GM19438 (cell line): ENCODE measurements around the gene MPPE1.
"Not testable (repeated sequence)": the region's sequence is repeated elsewhere in the genome, so short reads cannot be mapped to it uniquely, and the experiment has no call there.

ENCODE experiments used
- ATAC-seq: cut with Tn5 transposase; IDR thresholded peaks from one replicate; pipeline ENCODE4 v1.9.1; 2021; ENCODE audit warnings: low read depth; ENCODE audit not compliant: unreplicated experiment

Gene MPPE1

GRCh38 chr18:11908182-11909060 is at the start of gene MPPE1:
MPPE1 (minus strand) TSS chr18:11908317; CDS start chr18:11897264, 11,053 bp downstream.
- peak; percentile 79 for ATAC-seq

DNA sequence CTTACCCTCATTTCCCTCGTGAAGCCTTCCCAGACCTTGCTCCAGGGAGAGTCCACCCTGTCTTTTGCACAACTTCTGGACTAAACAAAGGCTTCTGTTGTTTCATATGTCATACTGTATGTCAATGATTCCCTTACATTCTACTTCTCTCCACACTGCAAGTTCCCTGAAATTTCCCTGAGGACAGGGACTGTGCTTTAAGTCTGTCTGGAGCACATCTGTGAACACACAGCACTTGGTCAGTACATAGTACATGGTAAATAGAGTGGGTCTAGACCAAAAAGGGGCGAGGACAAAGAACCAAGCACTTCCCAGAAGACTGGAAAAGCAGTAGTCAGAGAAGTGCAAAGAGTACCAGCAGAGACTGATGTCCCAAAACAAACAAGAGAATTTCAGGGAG is 49.5 kb upstream of the MPPE1 start:
- no peak for ATAC-seq

DNA sequence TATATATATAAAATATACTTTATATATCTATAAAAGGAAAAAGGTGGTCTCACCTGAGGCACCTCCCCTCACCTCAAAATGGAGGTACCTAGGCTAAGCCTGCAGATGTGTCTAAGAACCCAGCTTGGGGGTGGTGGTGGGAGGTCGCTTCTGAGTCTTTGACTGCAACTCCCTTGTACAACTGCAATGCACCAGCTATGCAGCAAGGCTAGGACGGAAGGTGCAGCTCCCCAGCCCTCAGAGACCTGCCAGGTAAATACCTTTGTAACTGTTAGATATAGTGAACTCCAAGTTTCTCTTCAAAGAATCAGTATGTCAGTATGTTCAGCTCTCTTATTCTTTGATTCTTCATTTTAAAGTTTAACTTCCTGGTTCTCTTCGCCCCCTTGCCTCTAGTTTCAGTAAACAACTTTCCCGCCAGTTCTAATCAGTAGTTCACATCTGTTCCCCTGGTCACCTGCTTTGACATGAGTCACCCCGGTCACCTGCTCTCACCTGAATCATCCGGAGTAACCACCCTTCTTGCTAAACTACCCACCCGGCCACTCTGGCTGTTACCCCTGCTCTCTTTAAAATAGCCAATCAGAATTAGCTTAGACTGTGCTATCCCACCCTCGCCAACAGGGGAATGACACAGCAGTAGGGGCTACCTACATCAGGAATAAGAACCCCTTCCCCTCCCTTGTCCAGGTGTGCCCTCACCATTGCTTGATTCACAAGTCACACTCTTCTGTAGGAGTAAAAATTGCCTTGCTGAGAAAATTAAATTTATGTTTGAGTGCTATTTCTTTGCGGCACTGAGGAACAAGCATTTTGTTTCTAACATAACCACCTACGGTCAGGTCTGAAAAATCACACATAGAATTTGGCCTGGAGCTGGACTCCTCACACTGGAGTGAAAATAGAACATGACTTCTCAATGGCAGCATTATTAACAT is 48.5 kb upstream of the MPPE1 start:
- ATAC-seq: no peak

DNA sequence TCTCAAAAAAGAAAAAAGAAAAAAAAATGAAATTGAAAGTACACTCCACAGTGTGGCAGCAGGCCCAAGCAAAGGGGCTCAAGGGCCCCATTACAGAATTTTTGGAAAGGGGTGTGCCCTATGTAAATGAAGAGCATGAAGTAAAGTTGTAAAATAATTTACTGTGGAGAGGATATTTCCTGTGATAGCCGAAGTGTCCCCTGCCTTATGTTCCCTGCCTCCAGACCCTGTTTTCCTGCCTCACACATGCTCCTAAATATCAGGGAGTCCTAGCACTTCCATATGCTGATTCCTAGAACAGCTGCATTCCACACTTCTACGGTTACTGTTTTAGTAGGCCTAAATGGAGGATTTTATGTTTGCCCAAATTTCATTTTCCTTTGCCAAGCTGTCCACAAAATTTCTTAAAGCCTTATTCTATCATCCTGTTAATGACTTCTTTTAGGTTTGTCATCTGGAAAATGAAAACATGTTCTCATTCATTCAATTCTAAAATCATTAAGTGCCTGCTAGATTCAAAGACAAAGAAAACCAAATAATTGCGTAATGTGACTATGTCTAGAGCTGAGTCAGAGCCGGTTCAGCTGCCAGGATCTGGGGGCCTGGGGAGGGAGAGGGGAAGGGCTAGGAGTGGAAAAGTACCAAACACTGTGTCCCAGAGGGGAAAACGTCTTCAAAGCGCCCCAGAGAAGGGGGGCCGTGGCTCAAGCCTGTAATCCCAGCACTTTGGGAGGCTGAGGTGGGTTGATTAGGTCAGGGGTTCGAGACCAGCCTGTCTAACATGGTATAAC is 47.3 kb upstream of the MPPE1 start:
- no peak for ATAC-seq

DNA sequence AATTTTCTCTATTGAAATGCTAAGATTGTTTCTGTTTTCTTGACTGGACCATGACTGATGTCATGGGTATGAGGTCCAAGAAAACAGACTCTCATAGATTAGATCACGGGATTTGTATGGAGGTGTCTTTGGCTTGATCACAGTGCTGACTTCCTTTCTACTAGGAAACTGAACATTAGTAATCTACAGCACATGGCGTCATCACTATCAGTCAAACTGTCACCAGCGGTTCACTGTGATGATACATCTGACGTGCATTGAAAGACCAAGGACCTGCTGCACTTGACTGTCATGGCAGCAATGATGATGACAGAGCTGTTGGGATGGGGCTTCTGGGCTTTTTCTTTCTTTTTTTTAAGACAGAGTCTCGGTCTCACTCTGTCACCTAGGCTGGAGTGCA is 45.0 kb upstream of the MPPE1 start:
- no peak for ATAC-seq

- no peak for ATAC-seq
These were observed 43.3 kb upstream of the MPPE1 start for GRCh38 chr18:11951390-11951851.

DNA sequence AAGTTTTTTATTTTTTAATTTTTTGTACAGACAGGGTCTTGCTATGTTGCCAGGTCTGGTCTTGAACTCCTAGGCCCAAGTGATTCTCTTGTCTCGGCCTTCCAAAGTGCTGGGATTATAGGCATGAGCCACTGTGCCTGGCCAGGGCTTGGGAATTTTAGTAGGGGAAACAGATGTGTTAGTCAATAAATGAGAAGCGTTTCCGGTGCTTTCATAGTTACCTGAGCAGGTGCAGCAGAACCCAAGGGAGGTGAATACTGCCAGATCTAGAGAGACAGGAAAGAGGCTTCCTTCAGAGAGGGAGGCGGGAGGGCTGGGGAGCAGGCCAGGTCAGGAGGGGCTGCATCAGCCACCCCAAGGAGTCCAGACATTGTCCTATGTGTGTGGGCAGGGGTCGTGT is 42.7 kb upstream of the MPPE1 start:
- ATAC-seq: no peak

DNA sequence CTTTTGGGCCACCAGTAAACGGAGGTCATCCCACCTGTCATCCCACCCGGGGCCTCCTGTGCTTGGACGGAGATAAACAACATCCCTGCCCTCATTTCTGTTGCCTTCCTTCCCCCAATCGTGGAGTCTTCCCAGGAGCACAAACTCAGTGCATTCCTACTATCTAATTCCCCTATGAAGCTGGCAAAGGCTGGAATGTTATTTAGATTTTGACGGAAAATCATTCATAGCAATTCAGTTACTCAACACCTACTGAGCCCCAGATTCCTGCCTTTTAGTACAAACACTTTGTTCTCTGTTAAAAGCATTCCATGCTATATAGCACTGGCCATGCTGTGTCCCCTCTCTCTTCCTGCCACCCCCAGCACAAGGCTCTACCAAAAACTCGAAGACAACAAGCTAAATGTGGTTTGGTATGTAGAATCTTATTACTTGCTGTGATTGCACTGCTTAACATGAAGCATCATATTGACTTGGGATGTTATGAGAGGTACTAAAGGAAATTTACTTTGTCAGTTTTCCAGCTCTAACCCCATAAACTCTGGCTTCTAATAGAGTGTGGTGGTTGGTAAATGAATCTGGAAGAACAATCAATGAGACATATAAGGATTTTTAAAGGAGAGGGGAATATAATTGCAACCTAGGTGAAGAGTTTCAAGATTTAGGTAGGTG is 40.9 kb upstream of the MPPE1 start:
- ATAC-seq: no peak

GRCh38 chr18:11947214-11948191 is 39.4 kb upstream of the MPPE1 start:
- peak; percentile 83 for ATAC-seq

DNA sequence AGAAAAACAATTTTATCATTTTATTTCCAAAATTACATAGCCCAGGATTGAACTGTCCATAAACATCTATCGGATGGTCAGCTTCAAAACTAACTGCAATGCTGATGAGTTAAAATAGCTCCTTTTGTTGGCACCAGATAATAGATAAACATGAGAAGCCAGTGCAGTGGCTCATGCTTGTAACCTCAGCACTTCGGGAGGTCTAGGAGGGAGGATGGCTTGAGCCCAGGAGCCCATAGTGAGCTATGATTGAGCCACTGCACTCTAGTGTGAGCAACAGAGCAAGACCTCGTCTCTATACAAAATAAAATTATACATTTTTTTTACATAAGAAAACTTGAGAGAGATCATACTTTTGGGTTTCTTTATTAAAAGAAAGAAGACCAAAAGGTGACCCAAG is 38.6 kb upstream of the MPPE1 start:
- ATAC-seq: peak; percentile 15

DNA sequence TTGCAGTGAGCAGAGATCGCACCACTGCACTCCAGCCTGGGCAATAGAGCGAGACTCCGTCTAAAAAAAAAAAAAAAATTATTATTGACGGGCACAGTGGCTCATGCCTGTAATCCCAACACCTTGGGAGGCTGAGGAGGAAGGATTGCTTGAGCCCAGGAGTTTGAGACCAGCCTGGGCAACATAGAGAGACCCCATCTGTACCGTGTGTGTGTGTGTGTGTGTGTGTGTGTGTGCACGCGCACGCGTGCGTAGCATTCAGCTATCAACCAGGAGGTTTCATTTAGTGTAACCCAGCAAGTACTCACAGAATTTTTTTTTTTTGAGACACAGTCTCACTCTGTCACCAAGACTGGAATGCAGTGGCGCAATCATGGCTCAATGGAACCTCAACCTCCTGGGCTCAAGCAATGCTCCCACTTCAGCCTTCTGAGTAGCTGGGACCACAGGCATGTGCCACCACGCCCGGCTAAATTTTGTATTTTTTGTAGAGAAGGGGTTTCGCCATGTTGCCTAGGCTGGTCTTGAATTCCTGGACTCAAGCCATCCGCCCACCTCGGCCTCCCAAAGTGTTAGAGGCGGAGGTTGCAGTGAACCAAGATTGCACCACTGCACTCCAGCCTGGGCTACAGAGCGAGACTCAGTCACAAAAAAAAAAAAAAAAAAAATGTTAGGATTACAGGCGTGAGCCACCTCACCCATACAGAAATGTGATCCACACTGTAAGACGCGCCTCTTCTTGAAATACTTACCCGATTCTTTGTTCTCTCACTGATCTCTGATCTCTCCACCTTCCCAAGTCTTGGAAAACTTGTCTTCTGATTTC is 37.9 kb upstream of the MPPE1 start:
- ATAC-seq: not testable (repeated sequence)

- no peak for ATAC-seq
These were observed 36.7 kb upstream of the MPPE1 start for GRCh38 chr18:11944786-11945185.

DNA sequence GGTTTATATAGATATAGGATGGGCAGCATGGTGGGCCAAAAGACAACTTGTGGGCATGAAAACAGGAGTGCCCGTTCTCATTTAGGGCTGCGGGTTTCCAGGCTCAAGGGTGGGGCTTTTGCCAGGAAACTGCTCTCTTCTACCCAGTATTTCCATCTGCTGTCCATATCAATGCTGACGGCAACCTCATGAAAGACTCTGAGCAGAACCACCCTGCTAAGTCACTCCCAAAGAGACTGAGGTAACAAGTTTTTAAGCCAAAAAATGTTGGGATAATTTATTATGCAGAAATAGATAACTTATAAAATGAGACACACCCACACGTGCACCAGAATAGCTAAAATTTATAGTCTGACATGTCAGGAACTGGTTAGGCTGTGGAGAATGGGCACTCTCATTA is 36.1 kb upstream of the MPPE1 start:
- no peak for ATAC-seq

GRCh38 chr18:11943551-11943950 is 35.4 kb upstream of the MPPE1 start:
- no peak for ATAC-seq

- ATAC-seq: no peak
These were observed 32.8 kb upstream of the MPPE1 start for GRCh38 chr18:11940956-11941355.

- no peak for ATAC-seq
These were observed 29.9 kb upstream of the MPPE1 start for GRCh38 chr18:11937874-11938478.

- ATAC-seq: no peak
These were observed 24.3 kb upstream of the MPPE1 start for GRCh38 chr18:11932393-11932792.

- no peak for ATAC-seq
These were observed 19.4 kb upstream of the MPPE1 start for GRCh38 chr18:11927497-11927896.
